ENCODE data around the gene IL17C. TPM values are rescaled to one million over a fixed set of nuclear protein-coding genes. Genes with fewer than 3 reads are reported as not detected.

The IL17C gene
- total RNA-seq, 1 experiment from 2014 or later, result 0.31 TPM

- Histone ChIP-seq H3K27me3 (ENCODE audit: insufficient read depth, low read length) (no peaks in the 10 kb centered on the region), H4K20me1 (ENCODE audit: control insufficient read depth, insufficient read depth, insufficient read length) (no peaks in the 10 kb centered on the region)
Observed at GRCh38 chr16:88622866-88623265, 15.5 kb upstream of the IL17C start.

More at GRCh38 chr16:88622866-88623265, 15.5 kb upstream of the IL17C start:
- Histone ChIP-seq H2AFZ (ENCODE audit: low read length) (no peak overlapping the region), H2BK20ac (ENCODE audit: low read depth, low read length, poor library complexity, severe bottlenecking) (no peak overlapping the region), H3K27ac (ENCODE audit: insufficient read length, low read depth, low read length) (no peak overlapping the region), H4K91ac (ENCODE audit: insufficient read length, low read depth, low read length) (no peak overlapping the region), H3K23me2 (ENCODE audit: insufficient read length, low read depth, low read length, poor library complexity, severe bottlenecking) (no peaks in the 10 kb centered on the region), H3K4me2 (ENCODE audit: insufficient read depth, insufficient read length, low read length) (no peak overlapping the region), H2BK12ac (ENCODE audit: insufficient read length, low read depth, low read length) (no peak overlapping the region), H3T11ph (ENCODE audit: low read length) (no peak overlapping the region), H3K14ac (ENCODE audit: insufficient read depth, low read length) (no peak overlapping the region), H2BK15ac (ENCODE audit: low read depth, low read length) (no peak overlapping the region), H3K18ac (ENCODE audit: insufficient read length, low read depth, low read length) (no peak overlapping the region), H3K23ac (ENCODE audit: insufficient read length, low read depth, low read length) (no peak overlapping the region), H3K9me3 (ENCODE audit: control insufficient read depth, low read depth, low read length) (no peaks in the 10 kb centered on the region), H3K79me1 (ENCODE audit: insufficient read depth, low read depth, low read length, poor library complexity, severe bottlenecking) (no peaks in the 10 kb centered on the region), H4K5ac (ENCODE audit: insufficient read length, low read depth, low read length) (no peak overlapping the region), H3K4ac (ENCODE audit: low read depth, low read length) (no peak overlapping the region), H4K8ac (replicated peaks; ENCODE audit: insufficient read length, low read depth, low read length) (no peak overlapping the region), H2BK5ac (ENCODE audit: insufficient read length, low read length) (no peak overlapping the region), H3K9ac (ENCODE audit: extremely low read depth, insufficient read length, low read length) (no peak overlapping the region), H3K79me2 (ENCODE audit: insufficient read depth, low read length) (no peaks in the 10 kb centered on the region; the same call in 1 of the 2 replicates), H3K56ac (ENCODE audit: insufficient read length, low read depth, low read length) (no peak overlapping the region), H3K4me1 (ENCODE audit: insufficient read depth, low read length) (no peaks in the 10 kb centered on the region), H2BK120ac (ENCODE audit: low read depth, low read length, poor library complexity, severe bottlenecking) (no peak overlapping the region), H2AK5ac (ENCODE audit: insufficient read length, low read length) (no peak overlapping the region)
- no peak for DNase-seq
- WGBS (ENCODE audit: extremely low coverage, insufficient read length, low lambda C conversion rate), result no CpG with 5 or more reads among the region's 29 CpGs
- Mint-ChIP-seq H3K27ac (no peak overlapping the region), H3K4me1 (peaks cover 2 to 16% of the 10 kb centered on the region in 2 experiments; a peak in 3 of 4 replicates), H3K36me3 (ENCODE audit: insufficient read depth in 1 of 3, low read depth in 3 of 3) (peaks cover 24 to 67% (median 56%) of the 10 kb centered on the region in 3 experiments; a peak in 6 of 7 replicates), H3K9me3 (no peaks in the 10 kb centered on the region; a peak in 1 of 5 replicates), H3K27me3 (ENCODE audit: low read depth) (no peaks in the 10 kb centered on the region), H3K4me3 (no peak overlapping the region)
- TF ChIP-seq CTCF (conservative IDR thresholded peaks at IDR 0.05), result no peak

All from H9 (cell line).